Measurements from ENCODE around the gene CABS1. TPM values are rescaled to one million over a fixed set of nuclear protein-coding genes. Genes with fewer than 3 reads are reported as not detected.

The CABS1 gene
- polyA plus RNA-seq, 2 of the 4 experiments (the other 2 are of a cell fraction) = not detected

GRCh38 chr4:70305601-70306000, 29.2 kb upstream of the CABS1 start (continued):
- no peak for TF ChIP-seq MYC (IDR thresholded peaks at IDR 0.05; ENCODE audit: borderline replicate concordance, low read length)
- no peak for TF ChIP-seq SREBF2 (IDR thresholded peaks at IDR 0.05)

DNA sequence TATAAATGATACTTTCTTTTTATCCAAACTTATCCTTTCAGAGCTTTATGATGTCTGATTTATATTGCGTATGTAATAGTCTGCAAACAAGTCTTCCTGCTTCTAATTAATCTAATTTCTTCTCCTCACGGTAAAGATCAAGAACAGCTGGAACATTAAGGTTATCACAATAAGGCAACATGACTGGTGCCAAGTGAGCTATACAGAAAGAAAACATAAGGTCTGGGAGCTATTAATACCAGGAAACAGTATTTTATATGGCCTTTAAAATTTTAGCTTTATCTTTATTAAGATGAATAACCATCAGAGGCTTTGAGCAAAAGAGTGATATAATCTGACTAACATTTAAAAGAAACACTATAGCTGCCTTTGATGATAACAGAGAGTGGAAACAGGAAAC, 28.7 kb upstream of the CABS1 start:
- Histone ChIP-seq H3K4me1 (no peaks in the 10 kb centered on the region), H3K4me2 (no peak overlapping the region), H3K27ac (no peak overlapping the region), H3K4me3 (no peak overlapping the region), H3K9me3 (no peaks in the 10 kb centered on the region)
- no peak for DNase-seq (ENCODE audit: low read depth in 1 of 2, low spot score in 1 of 2)
- no peak for FAIRE-seq
- no peak for ATAC-seq
- TF ChIP-seq TP53 (CRISPR knock-in tag; IDR thresholded peaks at IDR 0.05) (no peak), SMC3 (IDR thresholded peaks at IDR 0.05) (no peak), PHF8 (IDR thresholded peaks at IDR 0.05; ENCODE audit: borderline replicate concordance, low read depth) (no peak), ESRRA (IDR thresholded peaks at IDR 0.05; ENCODE audit: borderline replicate concordance, low read length) (no peak), USF2 (IDR thresholded peaks at IDR 0.05) (no peak), CBX2 (IDR thresholded peaks at IDR 0.05; ENCODE audit: borderline replicate concordance, low read depth) (no peak), CHD2 (IDR thresholded peaks at IDR 0.05; ENCODE audit: low read length, partially characterized antibody) (no peak), HOXB5 (CRISPR knock-in tag; IDR thresholded peaks at IDR 0.05) (no peak), ZC3H11A (IDR thresholded peaks at IDR 0.05) (no peak), JUN (IDR thresholded peaks at IDR 0.05) (no peak), E2F6 (IDR thresholded peaks at IDR 0.05; ENCODE audit: borderline replicate concordance, low read depth) (no peak)
- ChIA-PET POLR2A (no interaction called here), CTCF (interaction anchor here (1.5 kb wide), 1 partner anchor 17 kb away, joined by 4 read pairs; no protein-coding TSS in a partner anchor)
- 40% methylated on average over 2 of the region's 2 CpGs for WGBS (ENCODE audit: missing lambda C conversion rate)

GRCh38 chr4:70313736-70314135, 21.0 kb upstream of the CABS1 start:
- DNase-seq (ENCODE audit: low read depth in 1 of 2, low spot score in 1 of 2) = no peak
- ChIA-PET POLR2A (no interaction called here), CTCF (no interaction called here)
- Histone ChIP-seq H3K4me3 (no peak overlapping the region), H3K4me1 (no peaks in the 10 kb centered on the region), H3K9me3 (no peaks in the 10 kb centered on the region), H3K27ac (no peak overlapping the region), H3K4me2 (no peak overlapping the region)
- no peak for FAIRE-seq
- TF ChIP-seq EP300 (IDR thresholded peaks at IDR 0.05) (no peak), RARB (CRISPR knock-in tag; IDR thresholded peaks at IDR 0.05) (no peak), TP53 (CRISPR knock-in tag; IDR thresholded peaks at IDR 0.05) (no peak), ATOH8 (CRISPR knock-in tag; IDR thresholded peaks at IDR 0.05; ENCODE audit: low read depth) (no peak), POLR2A (IDR thresholded peaks at IDR 0.05; ENCODE audit: low read length) (no peak), CBX8 (IDR thresholded peaks at IDR 0.05) (no peak), POLR2AphosphoS2 (conservative IDR thresholded peaks at IDR 0.05; ENCODE audit: low read length) (no peak)
- ATAC-seq = no peak

GRCh38 chr4:70315928-70316327, 18.9 kb upstream of the CABS1 start:
- no peak for FAIRE-seq
- ChIA-PET POLR2A (no interaction called here), CTCF (no interaction called here)
- Histone ChIP-seq H3K4me1 (no peaks in the 10 kb centered on the region), H3K4me2 (no peak overlapping the region), H3K4me3 (no peak overlapping the region), H3K9me3 (no peaks in the 10 kb centered on the region), H3K27ac (no peak overlapping the region)
- DNase-seq (ENCODE audit: low read depth in 1 of 2, low spot score in 1 of 2) = no peak
- WGBS (ENCODE audit: missing lambda C conversion rate) = 0% methylated on average over 1 of the region's 1 CpG
- ATAC-seq = no peak
- TF ChIP-seq RNF2 (IDR thresholded peaks at IDR 0.05; ENCODE audit: borderline replicate concordance, low read depth) = no peak
- TF ChIP-seq, protein P1, sequence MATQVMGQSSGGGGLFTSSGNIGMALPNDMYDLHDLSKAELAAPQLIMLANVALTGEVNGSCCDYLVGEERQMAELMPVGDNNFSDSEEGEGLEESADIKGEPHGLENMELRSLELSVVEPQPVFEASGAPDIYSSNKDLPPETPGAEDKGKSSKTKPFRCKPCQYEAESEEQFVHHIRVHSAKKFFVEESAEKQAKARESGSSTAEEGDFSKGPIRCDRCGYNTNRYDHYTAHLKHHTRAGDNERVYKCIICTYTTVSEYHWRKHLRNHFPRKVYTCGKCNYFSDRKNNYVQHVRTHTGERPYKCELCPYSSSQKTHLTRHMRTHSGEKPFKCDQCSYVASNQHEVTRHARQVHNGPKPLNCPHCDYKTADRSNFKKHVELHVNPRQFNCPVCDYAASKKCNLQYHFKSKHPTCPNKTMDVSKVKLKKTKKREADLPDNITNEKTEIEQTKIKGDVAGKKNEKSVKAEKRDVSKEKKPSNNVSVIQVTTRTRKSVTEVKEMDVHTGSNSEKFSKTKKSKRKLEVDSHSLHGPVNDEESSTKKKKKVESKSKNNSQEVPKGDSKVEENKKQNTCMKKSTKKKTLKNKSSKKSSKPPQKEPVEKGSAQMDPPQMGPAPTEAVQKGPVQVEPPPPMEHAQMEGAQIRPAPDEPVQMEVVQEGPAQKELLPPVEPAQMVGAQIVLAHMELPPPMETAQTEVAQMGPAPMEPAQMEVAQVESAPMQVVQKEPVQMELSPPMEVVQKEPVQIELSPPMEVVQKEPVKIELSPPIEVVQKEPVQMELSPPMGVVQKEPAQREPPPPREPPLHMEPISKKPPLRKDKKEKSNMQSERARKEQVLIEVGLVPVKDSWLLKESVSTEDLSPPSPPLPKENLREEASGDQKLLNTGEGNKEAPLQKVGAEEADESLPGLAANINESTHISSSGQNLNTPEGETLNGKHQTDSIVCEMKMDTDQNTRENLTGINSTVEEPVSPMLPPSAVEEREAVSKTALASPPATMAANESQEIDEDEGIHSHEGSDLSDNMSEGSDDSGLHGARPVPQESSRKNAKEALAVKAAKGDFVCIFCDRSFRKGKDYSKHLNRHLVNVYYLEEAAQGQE (IDR thresholded peaks at IDR 0.05) = no peak
- no peak for TF ChIP-seq TP53 (CRISPR knock-in tag; IDR thresholded peaks at IDR 0.05)
- TF ChIP-seq MAX (IDR thresholded peaks at IDR 0.05) = no peak
- no peak for TF ChIP-seq ZFP36 (IDR thresholded peaks at IDR 0.05; ENCODE audit: borderline replicate concordance, partially characterized antibody)
- TF ChIP-seq, protein P2, sequence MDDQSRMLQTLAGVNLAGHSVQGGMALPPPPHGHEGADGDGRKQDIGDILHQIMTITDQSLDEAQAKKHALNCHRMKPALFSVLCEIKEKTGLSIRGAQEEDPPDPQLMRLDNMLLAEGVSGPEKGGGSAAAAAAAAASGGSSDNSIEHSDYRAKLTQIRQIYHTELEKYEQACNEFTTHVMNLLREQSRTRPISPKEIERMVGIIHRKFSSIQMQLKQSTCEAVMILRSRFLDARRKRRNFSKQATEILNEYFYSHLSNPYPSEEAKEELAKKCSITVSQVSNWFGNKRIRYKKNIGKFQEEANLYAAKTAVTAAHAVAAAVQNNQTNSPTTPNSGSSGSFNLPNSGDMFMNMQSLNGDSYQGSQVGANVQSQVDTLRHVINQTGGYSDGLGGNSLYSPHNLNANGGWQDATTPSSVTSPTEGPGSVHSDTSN (IDR thresholded peaks at IDR 0.05) = no peak
- no peak for TF ChIP-seq RAD21 (conservative IDR thresholded peaks at IDR 0.05 in 1 of 2, IDR thresholded peaks at IDR 0.05 in 1 of 2)
- TF ChIP-seq CBX8 (IDR thresholded peaks at IDR 0.05) = no peak
- TF ChIP-seq ZC3H11A (IDR thresholded peaks at IDR 0.05) = no peak
- no peak for TF ChIP-seq MAZ (IDR thresholded peaks at IDR 0.05; ENCODE audit: borderline replicate concordance, low read depth, low read length)
- no peak for TF ChIP-seq E2F6 (IDR thresholded peaks at IDR 0.05; ENCODE audit: borderline replicate concordance, low read depth)

All from A549 (cell line).